HG03159 (cell line): ENCODE measurements around the gene MOGAT1.
"Not testable (repeated sequence)": the region's sequence is repeated elsewhere in the genome, so short reads cannot be mapped to it uniquely, and the experiment has no call there.

Source experiments
- ATAC-seq: cut with Tn5 transposase; IDR thresholded peaks from one replicate; pipeline ENCODE4 v1.9.1; 2021; ENCODE audit warnings: mild to moderate bottlenecking, moderate library complexity; ENCODE audit not compliant: unreplicated experiment

MOGAT1 gene

DNA sequence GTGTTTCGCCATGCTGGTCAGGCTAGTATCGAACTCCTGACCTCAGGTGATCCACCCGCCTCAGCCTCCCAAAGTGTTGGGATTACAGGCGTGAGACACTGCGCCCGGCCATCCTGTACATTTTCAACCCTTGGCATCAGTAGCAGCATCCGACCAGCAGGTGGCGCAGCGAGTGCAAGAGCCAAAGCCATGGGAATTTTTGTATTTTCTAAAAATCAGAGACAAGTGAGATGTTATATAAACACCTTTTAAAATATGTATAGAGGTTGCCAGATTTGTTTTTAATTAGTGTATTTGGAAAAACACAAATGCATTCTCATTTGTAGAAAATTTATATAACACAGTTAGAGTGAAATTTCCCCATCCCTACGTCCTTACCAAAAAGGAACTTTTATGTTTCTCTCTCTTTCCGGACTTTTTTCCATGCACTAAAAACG is 36.8 kb downstream of the MOGAT1 start:
- ATAC-seq: peak; percentile 42

GRCh38 chr2:222709191-222709891 is 37.9 kb downstream of the MOGAT1 start:
- ATAC-seq: no peak

- no peak for ATAC-seq
Measured at GRCh38 chr2:222710736-222711135, 39.3 kb downstream of the MOGAT1 start.

DNA sequence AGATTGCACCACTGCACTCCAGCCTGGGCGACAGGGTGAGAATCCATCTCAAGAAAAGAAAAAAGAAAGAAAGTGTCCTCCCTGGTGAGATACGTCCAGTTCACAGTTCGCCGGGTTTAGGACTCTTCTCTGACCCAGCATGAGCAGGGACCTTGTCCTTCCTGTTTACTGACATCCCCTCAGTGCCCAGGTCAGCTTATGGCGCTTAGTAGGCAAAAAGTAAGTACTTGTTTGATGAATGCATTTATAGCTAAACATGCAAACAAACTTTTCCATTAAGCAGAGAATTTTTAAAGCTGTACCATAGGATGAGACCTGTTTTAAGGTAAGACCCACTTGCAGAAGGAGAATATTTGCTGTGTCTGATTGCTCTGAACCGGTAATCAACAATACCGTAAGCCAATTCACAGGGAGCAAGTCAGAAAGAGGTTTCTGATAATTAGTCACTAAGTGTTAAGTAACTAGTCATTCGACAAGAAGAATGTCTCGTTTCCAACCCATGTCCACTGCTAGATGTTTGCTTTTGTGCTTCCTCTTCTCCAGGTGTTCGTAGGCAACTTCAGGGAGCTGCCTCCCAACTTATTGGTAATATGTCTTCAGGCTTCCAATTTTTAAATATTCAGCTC is 40.0 kb downstream of the MOGAT1 start:
- no peak for ATAC-seq

GRCh38 chr2:222713002-222713401 is 41.5 kb downstream of the MOGAT1 start:
- no peak for ATAC-seq

GRCh38 chr2:222714361-222715241 is 43.1 kb downstream of the MOGAT1 start:
- ATAC-seq: no peak

- ATAC-seq: no peak
Measured at GRCh38 chr2:222715742-222716141, 44.3 kb downstream of the MOGAT1 start.

- not testable (repeated sequence) for ATAC-seq
Measured at GRCh38 chr2:222719787-222720186, 48.3 kb downstream of the MOGAT1 start.

GRCh38 chr2:222721597-222721996 is 50.1 kb downstream of the MOGAT1 start:
- ATAC-seq: not testable (repeated sequence)

DNA sequence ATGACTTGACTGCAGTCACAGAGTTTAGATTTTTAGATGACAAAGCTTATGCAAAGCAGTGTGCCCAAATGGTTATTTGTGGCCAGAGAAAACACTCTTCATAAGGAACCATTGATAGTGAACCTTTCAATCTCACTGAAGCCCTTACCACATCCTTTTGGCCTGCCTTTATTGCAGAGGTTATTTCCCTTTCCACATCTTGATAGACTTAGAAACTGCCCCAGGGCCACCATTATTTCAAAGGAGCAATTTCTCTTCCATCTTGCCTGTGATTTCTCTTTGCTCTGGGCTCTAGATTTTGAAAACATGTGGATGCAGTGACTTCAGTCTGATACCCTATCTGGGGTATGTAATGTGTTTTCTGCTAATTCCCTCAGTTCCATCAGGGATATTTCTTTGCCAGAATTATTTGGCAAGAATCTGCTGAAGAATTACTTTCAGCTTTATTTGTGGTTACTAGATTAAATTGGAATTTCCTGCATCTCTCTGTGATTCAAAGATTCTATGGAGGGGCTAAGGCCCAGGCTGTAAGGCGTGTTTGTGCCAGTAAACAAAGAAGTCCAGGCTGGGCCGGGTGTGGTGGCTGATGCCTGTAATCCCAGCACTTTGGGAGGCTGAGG is 51.0 kb downstream of the MOGAT1 start:
- peak; percentile 99 for ATAC-seq

GRCh38 chr2:222724208-222724607 is 52.8 kb downstream of the MOGAT1 start:
- no peak for ATAC-seq

DNA sequence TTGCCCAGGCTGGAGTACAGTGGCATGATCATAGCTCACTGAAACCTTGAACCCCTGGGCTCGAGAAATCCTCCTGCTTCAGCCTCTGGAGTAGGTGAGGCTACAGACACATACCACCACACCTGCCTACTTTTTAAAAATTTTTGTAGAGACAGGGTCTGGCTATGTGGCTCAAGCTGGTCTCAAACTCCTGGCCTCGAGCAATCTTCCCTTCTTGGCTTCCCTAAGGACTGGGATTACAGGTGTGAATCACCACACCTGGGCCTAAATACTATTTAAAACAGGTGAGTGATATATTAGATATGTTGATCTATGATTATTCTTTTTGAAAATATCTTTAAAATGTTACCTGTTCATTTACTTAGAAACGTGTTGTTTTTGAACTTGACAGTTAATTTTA is 57.2 kb downstream of the MOGAT1 start:
- no peak for ATAC-seq

DNA sequence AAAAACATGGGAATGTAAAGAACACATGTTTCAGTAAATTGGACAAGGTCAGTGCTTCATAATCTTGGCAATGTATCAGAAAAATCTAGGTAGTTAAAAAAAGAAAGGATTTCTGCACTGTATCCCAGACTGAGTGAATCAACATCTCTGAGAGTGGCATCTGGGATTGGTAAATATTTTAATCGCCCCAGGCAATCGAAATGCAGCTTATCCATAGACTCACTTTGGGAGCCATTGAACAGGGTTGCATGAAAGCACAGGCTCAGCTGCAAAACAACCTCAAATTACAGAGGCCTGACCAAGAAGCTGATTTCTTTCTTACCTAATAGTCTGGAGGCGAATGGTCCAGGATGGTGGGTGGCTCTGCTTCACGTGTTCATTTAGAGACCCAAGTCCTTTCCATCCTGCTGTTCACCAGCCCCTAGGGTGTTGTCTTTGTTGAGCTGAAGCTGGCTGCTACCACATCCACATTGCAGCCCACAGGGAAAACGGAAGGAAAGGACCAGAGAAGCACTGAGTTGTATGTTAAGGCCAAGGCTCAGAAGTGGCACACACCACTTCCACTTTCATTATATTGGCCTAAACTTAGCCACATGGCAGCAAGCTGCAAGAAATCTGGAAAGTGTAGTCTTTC is 59.0 kb downstream of the MOGAT1 start:
- ATAC-seq: peak; percentile 58

GRCh38 chr2:222731201-222731621 is 59.8 kb downstream of the MOGAT1 start:
- ATAC-seq: no peak

DNA sequence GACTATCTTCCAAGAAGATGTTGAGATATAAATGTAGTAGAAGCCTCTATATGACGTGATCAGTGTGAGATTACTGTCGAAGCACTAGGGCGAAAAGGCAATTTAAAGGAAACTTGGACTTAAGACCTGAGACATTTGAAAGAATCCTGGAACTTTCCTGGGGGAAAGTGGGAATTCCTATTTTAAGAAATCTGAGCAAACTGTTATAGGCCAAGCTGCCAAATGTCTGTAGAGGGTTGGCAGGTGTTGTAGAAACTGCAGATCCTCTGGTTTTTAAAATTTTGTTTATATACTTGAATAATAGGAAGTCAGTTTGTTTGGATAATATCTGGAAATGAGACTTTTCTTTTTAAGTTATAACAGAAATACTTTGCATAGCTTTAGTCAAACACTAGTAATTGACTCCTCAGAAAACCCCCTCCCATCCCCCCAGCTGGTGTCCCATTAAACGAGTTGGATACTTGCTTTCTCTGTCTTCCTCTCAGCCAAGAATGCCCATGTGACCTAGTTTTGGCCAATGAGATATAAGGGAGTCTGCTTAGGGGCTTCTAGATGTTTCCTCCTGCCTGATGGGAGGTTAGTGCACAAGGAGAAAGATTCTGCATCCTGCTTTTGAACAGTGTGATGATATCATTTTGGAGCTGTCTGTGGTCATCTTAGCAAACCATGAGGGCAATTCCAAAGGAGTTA is 61.2 kb downstream of the MOGAT1 start:
- ATAC-seq: no peak

- no peak for ATAC-seq
Measured at GRCh38 chr2:222733470-222733845, 62.0 kb downstream of the MOGAT1 start.

- no peak for ATAC-seq
Measured at GRCh38 chr2:222733846-222734702, 62.6 kb downstream of the MOGAT1 start.

- ATAC-seq: peak; percentile 80
Measured at GRCh38 chr2:222734703-222735014, 63.2 kb downstream of the MOGAT1 start.

GRCh38 chr2:222736301-222736700 is 64.8 kb downstream of the MOGAT1 start:
- no peak for ATAC-seq
